ENCODE results near the gene CRYBB1.

- no peak for TF ChIP-seq CTCF (IDR thresholded peaks at IDR 0.05; ENCODE audit: borderline replicate concordance, extremely low read depth, low read length, poor library complexity, severe bottlenecking)
- TF ChIP-seq EZH2 (IDR thresholded peaks at IDR 0.05; ENCODE audit: borderline replicate concordance, low read depth, low read length, severe bottlenecking) = no peak
Observed at GRCh38 chr22:26621663-26622062, 3.8 kb upstream of the CRYBB1 start, which contains the start of gene CRYBA4.

Measured in DND-41 (cell line).